Kidney (tissue), 14 donors: ENCODE measurements around the gene LEKR1. TPM values are rescaled to one million over a fixed set of nuclear protein-coding genes. Genes with fewer than 3 reads are reported as not detected.

Experiments used
- DNase-seq, 5 donors: peaks; one replicate each; pipeline ENCODE4 v3.0.0-alpha.2; 2013 to 2020
- FAIRE-seq: peaks from 2 replicates; lab custom pipeline; 2012; peaks lifted over from hg19 to GRCh38; lab: Jason Lieb, UNC
- H3K27ac ChIP-seq, 2 donors: one replicate each; pipeline ENCODE4 v1.7.0; 2013; ENCODE audit warnings: low read depth in 2 of 2, low read length in 2 of 2, inconsistent platforms in 1 of 2
- H3K27me3 ChIP-seq: one replicate; pipeline ENCODE4 v1.7.1; 2013; ENCODE audit warnings: low read length, inconsistent platforms; ENCODE audit not compliant: control insufficient read depth, insufficient read depth
- H3K36me3 ChIP-seq, 3 donors: one replicate each; pipeline versions ENCODE4 v1.7.0 to v1.7.1; 2013; ENCODE audit warnings: low read length in 3 of 3, control low read depth in 1 of 3, inconsistent platforms in 1 of 3; ENCODE audit not compliant: insufficient read depth in 3 of 3, control insufficient read depth in 2 of 3
- H3K4me1 ChIP-seq, 3 donors: one replicate each; pipeline versions ENCODE4 v1.7.0 to v1.7.1; 2013; ENCODE audit warnings: low read length in 3 of 3, inconsistent platforms in 1 of 3, low read depth in 1 of 3; ENCODE audit not compliant: control insufficient read depth in 2 of 3, insufficient read depth in 2 of 3
- H3K4me3 ChIP-seq, 3 donors: one replicate each; pipeline versions ENCODE4 v1.7.0 to v1.8.1; 2013; ENCODE audit warnings: low read length in 3 of 3, control low read depth in 1 of 3, inconsistent platforms in 1 of 3
- H3K9ac ChIP-seq, 3 donors: one replicate each; pipeline versions ENCODE4 v1.7.0 to v1.7.1; 2013; ENCODE audit warnings: low read length in 3 of 3, control low read depth in 1 of 3, inconsistent platforms in 1 of 3
- H3K9me3 ChIP-seq, 3 donors: one replicate each; pipeline versions ENCODE4 v1.7.0 to v1.7.1; 2013; ENCODE audit warnings: low read length in 3 of 3, control low read depth in 1 of 3, inconsistent platforms in 1 of 3; ENCODE audit not compliant: control insufficient read depth in 2 of 3, insufficient read depth in 1 of 3
- CTCF ChIP-seq: IDR thresholded peaks from 3 replicates; pipeline ENCODE4 v1.5.1; 2012; ENCODE audit warnings: mild to moderate bottlenecking, moderate library complexity, borderline replicate concordance; ENCODE audit not compliant: insufficient read depth; ENCODE audit errors: extremely low read depth
- intact Hi-C: fragments of 100-400 bp; cut with DNase I; formaldehyde crosslinking; loops from one replicate; pipeline ENCODE4 v1.11.1; 2022
- polyA plus RNA-seq: library from polyadenylated mRNA; stranded (reverse); fragments of 350-450 nt; fragmentation: Illumina TruSeq; extraction: RNeasy Lipid Tissue Mini Kit (QIAGEN cat#74804); gene quantifications from one replicate; pipeline ENCODE4 v1.2.3, GENCODE V29; 2014; ENCODE audit warnings: low read depth, low replicate concordance; ENCODE audit not compliant: insufficient read depth
- total RNA-seq: library from RNA; stranded (reverse); fragmentation: NEBNext Ultra II Directional; extraction: Animal tissue kit (Norgen Biotek cat#: 25700); gene quantifications from one replicate; pipeline ENCODE4 v1.2.1, GENCODE V29; 2021
- donor health status: control.
- donor health status: control.
- donor health status: control.
- donor health status: control.
- donor health status: control.
- donor health status: DM: yes; HTN: yes; CAD: no.
- donor health status: Normal renal cell carcinoma (clear cell type).

LEKR1 gene
- total and polyA plus RNA-seq, 2 donors from 2014 or later = 1.6 to 1.8 TPM

GRCh38 chr3:157094751-157095480 lies 268.8 kb downstream of the LEKR1 start:
- H3K9ac ChIP-seq = no peak overlapping the region
- H3K4me3 ChIP-seq = no peak overlapping the region
- DNase-seq = no peak
- FAIRE-seq = no peak
- no peak for TF ChIP-seq CTCF
- intact Hi-C loops = no loop called here
- H3K27ac ChIP-seq = no peak overlapping the region
- H3K4me1 ChIP-seq = peaks cover 0 to 6% (median 0%) of the 10 kb centered on the region in 3 donors
- H3K36me3 ChIP-seq = no peaks in the 10 kb centered on the region
- no peaks in the 10 kb centered on the region for H3K27me3 ChIP-seq
- no peaks in the 10 kb centered on the region for H3K9me3 ChIP-seq

Other genes with a start within 250 kb of the LEKR1 start
- 21.8 TPM for gene TIPARP, start 151.8 kb upstream of the LEKR1 start, total RNA-seq
- gene TIPARP, start 151.8 kb upstream of the LEKR1 start, polyA plus RNA-seq = 9.5 TPM